Measurements from ENCODE around the gene KRTAP10-4.

KRTAP10-4 gene

DNA sequence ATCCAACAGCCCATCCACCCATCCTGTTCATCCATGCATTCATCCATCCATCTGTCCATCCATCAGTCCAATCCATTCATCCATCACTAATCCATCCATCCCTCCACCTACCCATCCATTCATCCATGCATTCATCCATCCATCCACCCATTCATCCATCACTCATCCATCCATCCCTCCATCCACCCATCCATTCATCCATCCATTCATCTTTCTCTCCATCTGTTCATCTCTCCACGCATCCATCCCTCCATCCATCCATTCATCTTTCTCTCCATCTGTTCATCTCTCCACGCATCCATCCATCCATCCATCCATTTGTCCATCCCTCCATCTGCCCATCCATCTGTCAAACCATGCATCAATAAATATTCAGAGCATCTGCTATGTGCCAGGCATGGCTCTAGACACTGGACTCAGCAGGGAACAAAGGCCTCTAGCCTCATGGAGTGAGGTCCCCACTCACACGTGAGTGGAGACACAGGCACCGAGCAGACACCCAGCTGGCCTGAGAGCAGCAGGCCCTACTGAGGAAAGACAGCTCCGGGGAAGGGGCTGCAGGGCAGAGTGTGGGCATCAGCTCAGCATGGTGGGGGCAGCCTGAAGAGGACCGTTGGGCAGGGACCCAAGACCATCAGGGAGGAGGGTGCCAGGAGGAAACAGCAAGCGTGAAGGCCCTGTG, 43.2 kb upstream of the KRTAP10-4 start:
- TF ChIP-seq POLR2AphosphoS5 (IDR thresholded peaks at IDR 0.05; ENCODE audit: low read depth, low read length) (no peak), FOXP2 (optimal IDR thresholded peaks at IDR 0.05; ENCODE audit: borderline replicate concordance, extremely low read depth, extremely low read length, insufficient read depth) (no peak), TAF1 (IDR thresholded peaks at IDR 0.05; ENCODE audit: borderline replicate concordance, insufficient read depth, low read length) (no peak)

DNA sequence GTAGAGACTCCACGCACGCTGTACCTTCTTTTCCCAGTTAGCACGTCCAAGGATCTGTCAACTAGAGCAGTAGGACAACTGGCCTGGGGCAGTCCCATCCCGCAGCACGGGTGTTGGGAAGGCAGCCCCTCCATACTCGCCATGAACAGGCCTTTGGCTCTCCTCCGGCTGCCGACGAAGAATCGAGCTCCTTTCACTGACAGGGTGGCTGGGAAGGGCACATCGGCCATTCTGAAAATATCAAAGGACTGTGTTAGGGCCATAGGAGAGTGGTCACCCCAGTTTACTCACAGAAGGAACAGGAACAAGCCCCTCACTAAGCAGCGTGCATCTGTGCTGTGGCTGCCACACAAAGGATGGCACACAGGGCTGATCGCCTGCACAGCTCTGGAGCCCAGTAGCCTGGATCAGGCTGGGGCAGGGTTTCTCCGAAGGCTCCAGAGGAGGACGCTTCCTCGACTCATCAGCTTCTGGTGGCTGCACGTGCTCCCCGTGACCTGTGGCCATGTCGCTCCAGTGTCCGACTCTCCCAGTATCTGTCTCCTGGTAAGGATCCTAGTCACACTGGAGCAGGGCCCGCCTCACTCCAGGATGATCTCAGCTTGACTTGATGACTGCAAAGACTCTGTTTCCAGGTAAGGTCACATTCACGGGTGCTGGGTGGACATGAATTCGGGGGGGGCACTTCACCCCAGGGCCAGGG, 42.5 kb upstream of the KRTAP10-4 start:
- TF ChIP-seq SIN3A (IDR thresholded peaks at IDR 0.05; ENCODE audit: borderline replicate concordance, insufficient read depth, low read length) (no peak), TAF1 (IDR thresholded peaks at IDR 0.05; ENCODE audit: borderline replicate concordance, insufficient read depth, low read length) (no peak), POLR2AphosphoS5 (IDR thresholded peaks at IDR 0.05; ENCODE audit: low read depth, low read length) (no peak), FOXP2 (optimal IDR thresholded peaks at IDR 0.05; ENCODE audit: borderline replicate concordance, extremely low read depth, extremely low read length, insufficient read depth) (no peak)
- TF ChIP-seq, protein P1, sequence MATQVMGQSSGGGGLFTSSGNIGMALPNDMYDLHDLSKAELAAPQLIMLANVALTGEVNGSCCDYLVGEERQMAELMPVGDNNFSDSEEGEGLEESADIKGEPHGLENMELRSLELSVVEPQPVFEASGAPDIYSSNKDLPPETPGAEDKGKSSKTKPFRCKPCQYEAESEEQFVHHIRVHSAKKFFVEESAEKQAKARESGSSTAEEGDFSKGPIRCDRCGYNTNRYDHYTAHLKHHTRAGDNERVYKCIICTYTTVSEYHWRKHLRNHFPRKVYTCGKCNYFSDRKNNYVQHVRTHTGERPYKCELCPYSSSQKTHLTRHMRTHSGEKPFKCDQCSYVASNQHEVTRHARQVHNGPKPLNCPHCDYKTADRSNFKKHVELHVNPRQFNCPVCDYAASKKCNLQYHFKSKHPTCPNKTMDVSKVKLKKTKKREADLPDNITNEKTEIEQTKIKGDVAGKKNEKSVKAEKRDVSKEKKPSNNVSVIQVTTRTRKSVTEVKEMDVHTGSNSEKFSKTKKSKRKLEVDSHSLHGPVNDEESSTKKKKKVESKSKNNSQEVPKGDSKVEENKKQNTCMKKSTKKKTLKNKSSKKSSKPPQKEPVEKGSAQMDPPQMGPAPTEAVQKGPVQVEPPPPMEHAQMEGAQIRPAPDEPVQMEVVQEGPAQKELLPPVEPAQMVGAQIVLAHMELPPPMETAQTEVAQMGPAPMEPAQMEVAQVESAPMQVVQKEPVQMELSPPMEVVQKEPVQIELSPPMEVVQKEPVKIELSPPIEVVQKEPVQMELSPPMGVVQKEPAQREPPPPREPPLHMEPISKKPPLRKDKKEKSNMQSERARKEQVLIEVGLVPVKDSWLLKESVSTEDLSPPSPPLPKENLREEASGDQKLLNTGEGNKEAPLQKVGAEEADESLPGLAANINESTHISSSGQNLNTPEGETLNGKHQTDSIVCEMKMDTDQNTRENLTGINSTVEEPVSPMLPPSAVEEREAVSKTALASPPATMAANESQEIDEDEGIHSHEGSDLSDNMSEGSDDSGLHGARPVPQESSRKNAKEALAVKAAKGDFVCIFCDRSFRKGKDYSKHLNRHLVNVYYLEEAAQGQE (IDR thresholded peaks at IDR 0.05; ENCODE audit: insufficient read depth in 1 of 2, low read depth in 2 of 2, low read length in 2 of 2): no peak

DNA sequence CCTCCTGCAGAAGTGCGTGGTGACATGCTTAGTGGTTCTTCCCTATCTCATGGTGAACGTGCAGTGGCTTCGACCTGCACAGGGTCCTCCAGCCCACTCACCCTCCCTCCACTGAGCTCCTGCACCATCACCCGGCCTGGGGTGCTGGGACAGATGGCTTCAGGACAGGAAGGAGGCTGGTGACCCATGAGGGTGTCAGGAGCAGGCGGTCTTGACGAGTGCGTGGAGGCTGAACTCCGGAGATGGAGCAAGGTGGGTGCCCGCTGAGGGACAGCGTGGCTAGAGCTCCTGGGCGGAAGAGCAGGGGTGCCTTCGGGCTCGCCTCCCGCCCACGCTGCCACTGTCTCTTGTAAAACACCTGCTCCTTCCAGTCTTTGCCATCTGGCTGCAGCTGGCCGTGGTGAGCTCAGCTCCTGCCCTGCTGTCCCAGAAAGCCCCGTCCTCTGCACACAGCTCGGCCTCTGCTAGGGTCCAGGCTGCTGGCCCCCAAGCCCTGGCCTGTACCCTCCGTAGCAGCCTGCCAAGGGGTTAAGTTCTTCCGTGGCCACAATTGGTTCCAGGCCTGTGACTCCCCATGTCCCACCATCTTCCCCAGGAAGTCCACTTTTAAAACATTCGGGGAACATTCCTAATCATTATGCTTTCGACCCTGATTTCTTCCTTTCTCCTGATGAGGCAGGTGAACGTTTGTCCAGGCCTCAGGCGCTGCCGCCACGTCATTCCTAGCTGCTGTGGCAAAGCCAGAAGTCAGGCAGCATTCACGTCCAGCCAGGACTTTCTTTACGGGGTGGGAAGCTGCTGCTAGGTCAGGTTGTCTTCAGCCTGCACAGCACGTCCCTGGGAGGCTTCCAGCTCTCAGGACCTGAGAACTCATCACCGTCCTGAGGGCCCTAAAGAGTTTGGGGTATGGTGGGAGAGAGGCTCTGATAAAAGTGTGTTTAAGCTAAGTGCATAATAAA, 41.6 kb upstream of the KRTAP10-4 start:
- TF ChIP-seq, protein P1 (IDR thresholded peaks at IDR 0.05; ENCODE audit: insufficient read depth in 1 of 2, low read depth in 2 of 2, low read length in 2 of 2): no peak
- TF ChIP-seq TAF1 (IDR thresholded peaks at IDR 0.05; ENCODE audit: borderline replicate concordance, insufficient read depth, low read length): no peak
- no peak for TF ChIP-seq FOXP2 (optimal IDR thresholded peaks at IDR 0.05; ENCODE audit: borderline replicate concordance, extremely low read depth, extremely low read length, insufficient read depth)
- no peak for TF ChIP-seq POLR2AphosphoS5 (IDR thresholded peaks at IDR 0.05; ENCODE audit: low read depth, low read length)
- TF ChIP-seq SIN3A (IDR thresholded peaks at IDR 0.05; ENCODE audit: borderline replicate concordance, insufficient read depth, low read length): no peak

DNA sequence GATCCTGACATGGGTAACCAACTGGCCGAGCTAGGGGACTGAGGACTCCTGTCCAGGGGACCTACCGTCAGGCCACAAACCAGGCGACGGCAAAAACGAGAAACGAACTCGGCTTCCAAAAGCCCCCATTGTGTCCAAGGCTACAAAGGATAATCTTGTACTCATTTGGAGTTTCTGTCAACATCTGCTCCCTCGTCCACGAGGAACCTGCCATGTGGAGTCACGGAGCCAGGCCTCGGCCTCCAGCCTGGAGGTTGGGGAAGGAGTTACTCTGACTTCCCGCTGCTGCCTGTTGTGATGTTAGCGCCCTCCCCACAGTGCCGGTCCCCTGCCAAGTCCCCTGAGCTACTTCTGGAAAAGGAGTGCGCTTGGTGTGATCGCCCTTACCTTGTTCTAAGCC, 40.8 kb upstream of the KRTAP10-4 start:
- TF ChIP-seq POLR2AphosphoS5 (IDR thresholded peaks at IDR 0.05; ENCODE audit: low read depth, low read length) (no peak), FOXP2 (optimal IDR thresholded peaks at IDR 0.05; ENCODE audit: borderline replicate concordance, extremely low read depth, extremely low read length, insufficient read depth) (no peak), TAF1 (IDR thresholded peaks at IDR 0.05; ENCODE audit: borderline replicate concordance, insufficient read depth, low read length) (no peak), SIN3A (IDR thresholded peaks at IDR 0.05; ENCODE audit: borderline replicate concordance, insufficient read depth, low read length) (no peak)
- TF ChIP-seq, protein P1 (IDR thresholded peaks at IDR 0.05; ENCODE audit: insufficient read depth in 1 of 2, low read depth in 2 of 2, low read length in 2 of 2): no peak
